GM10248 (cell line): ENCODE results near the gene HLA-DOB.

Experiments
- CTCF ChIA-PET: fragments of 300-600 bp; sonication (Branson Sonifier 250); formaldehyde crosslinking; extraction: SDS; loops from one replicate; lab custom pipeline; 2021; ENCODE audit warnings: antibody characterized with exemption; lab: Yijun Ruan, JAX
- POLR2A ChIA-PET: fragments of 350-650 bp; sonication (Branson Sonifier 250); formaldehyde crosslinking; extraction: SDS; loops from one replicate; lab custom pipeline; 2020; ENCODE audit warnings: antibody characterized with exemption; lab: Yijun Ruan, JAX
- DNase-seq: peaks from one replicate; pipeline ENCODE4 v3.0.0; 2012; ENCODE audit errors: extremely low spot score
- TF ChIP-seq, protein P1 (sequence below): IDR thresholded peaks from 2 replicates; pipeline ENCODE4 v1.5.1; 2012; ENCODE audit warnings: mild to moderate bottlenecking, low read depth; ENCODE audit errors: extremely low read depth, missing control alignments, control extremely low read depth

The HLA-DOB gene

GRCh38 chr6:32852018-32852843 lies 35.4 kb upstream of the HLA-DOB start:
- CTCF ChIA-PET: interaction anchor here (1.1 to 13.7 kb wide), 10 partner anchors 10 to 260 kb away, joined by 3 to 339 read pairs (median 8); partner anchors contain the start of genes PSMB8 and TAP2
- TF ChIP-seq, protein P1, sequence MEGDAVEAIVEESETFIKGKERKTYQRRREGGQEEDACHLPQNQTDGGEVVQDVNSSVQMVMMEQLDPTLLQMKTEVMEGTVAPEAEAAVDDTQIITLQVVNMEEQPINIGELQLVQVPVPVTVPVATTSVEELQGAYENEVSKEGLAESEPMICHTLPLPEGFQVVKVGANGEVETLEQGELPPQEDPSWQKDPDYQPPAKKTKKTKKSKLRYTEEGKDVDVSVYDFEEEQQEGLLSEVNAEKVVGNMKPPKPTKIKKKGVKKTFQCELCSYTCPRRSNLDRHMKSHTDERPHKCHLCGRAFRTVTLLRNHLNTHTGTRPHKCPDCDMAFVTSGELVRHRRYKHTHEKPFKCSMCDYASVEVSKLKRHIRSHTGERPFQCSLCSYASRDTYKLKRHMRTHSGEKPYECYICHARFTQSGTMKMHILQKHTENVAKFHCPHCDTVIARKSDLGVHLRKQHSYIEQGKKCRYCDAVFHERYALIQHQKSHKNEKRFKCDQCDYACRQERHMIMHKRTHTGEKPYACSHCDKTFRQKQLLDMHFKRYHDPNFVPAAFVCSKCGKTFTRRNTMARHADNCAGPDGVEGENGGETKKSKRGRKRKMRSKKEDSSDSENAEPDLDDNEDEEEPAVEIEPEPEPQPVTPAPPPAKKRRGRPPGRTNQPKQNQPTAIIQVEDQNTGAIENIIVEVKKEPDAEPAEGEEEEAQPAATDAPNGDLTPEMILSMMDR: no peak
- no peak for DNase-seq
- POLR2A ChIA-PET: interaction anchor here (1.5 to 3.6 kb wide), 3 partner anchors 8 to 120 kb away, joined by 22 to 44 read pairs (median 37); partner anchors contain the start of genes PSMB8 and TAP2

DNA sequence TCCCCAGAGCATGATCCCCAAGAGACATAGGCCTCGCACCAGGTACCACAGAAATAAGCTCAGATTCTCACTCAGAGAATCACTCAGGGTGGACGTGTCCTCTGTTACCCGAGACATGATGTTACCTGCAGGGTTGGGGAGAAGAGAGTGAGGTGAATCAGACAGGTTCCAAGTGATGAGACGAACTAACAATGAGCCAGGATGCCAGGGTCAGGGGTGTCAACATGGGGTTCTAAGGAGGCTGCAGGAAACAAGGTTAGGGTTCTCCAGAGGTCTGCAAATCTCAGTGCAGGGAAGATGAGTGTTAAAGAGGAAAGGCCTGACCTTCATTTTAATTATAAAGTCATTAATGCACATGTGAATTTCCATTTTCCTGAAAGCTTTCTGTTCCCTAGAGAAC lies 34.2 kb upstream of the HLA-DOB start:
- POLR2A ChIA-PET: interaction anchor here (0.7 to 0.8 kb wide), 3 partner anchors 10 to 661 kb away, joined by 3 to 4 read pairs (median 3); partner anchors contain the start of genes PBX2 and TAP2
- TF ChIP-seq, protein P1: no peak
- CTCF ChIA-PET: interaction anchor here (0.9 to 3.4 kb wide), 6 partner anchors 9 to 164 kb away, joined by 3 to 37 read pairs (median 3); partner anchors contain the start of gene TAP2
- no peak for DNase-seq

GRCh38 chr6:32849126-32849525 lies 32.3 kb upstream of the HLA-DOB start:
- no peak for DNase-seq
- TF ChIP-seq, protein P1: no peak
- POLR2A ChIA-PET: no interaction called here
- CTCF ChIA-PET: interaction anchor here (0.6 to 3.4 kb wide), 5 partner anchors 11 to 23 kb away, joined by 3 to 37 read pairs (median 3); partner anchors contain the start of gene TAP2

GRCh38 chr6:32847795-32848194 lies 31.0 kb upstream of the HLA-DOB start:
- POLR2A ChIA-PET: no interaction called here
- TF ChIP-seq, protein P1: no peak
- DNase-seq: no peak
- CTCF ChIA-PET: interaction anchor here (1.0 to 11.2 kb wide), 3 partner anchors 9 to 20 kb away, joined by 3 to 339 read pairs (median 38); partner anchors contain the start of genes PSMB9 and TAP1

- DNase-seq: no peak
- ChIA-PET CTCF (interaction anchor here (1.2 to 11.2 kb wide), 4 partner anchors 12 to 39 kb away, joined by 3 to 339 read pairs (median 24); partner anchors contain the start of genes PSMB9 and TAP1), POLR2A (interaction anchor here (0.6 to 3.4 kb wide), 2 partner anchors 125 to 408 kb away, joined by 3 to 37 read pairs; no protein-coding TSS in a partner anchor)
- TF ChIP-seq, protein P1: no peak
Measured at GRCh38 chr6:32847004-32847403, 30.2 kb upstream of the HLA-DOB start.

- CTCF ChIA-PET: interaction anchor here (0.8 to 11.2 kb wide), 14 partner anchors 14 to 414 kb away, joined by 3 to 339 read pairs (median 6); partner anchors contain the start of genes PSMB9 and TAP1
- POLR2A ChIA-PET: interaction anchor here (0.6 to 5.3 kb wide), 7 partner anchors 9 to 432 kb away, joined by 3 to 44 read pairs (median 3); partner anchors contain the start of genes B3GALT4, PSMB9 and TAP1
- TF ChIP-seq, protein P1: no peak
- peak; percentile 43 for DNase-seq
Measured at GRCh38 chr6:32845384-32845884, 28.6 kb upstream of the HLA-DOB start.
